Sigmoid colon (tissue), 7 donors: ENCODE results near the gene SLC25A13. TPM values are rescaled to one million over a fixed set of nuclear protein-coding genes. Genes with fewer than 3 reads are reported as not detected.

Experiments used
- DNase-seq: peaks from one replicate; pipeline ENCODE4 v3.0.0-alpha.2; 2019
- H3K27ac ChIP-seq, 4 donors: fragments of 200-600 bp; sonication (generic); one replicate each; pipeline ENCODE4 v1.5.1; 2016 to 2019; ENCODE audit warnings: mild to moderate bottlenecking in 1 of 4
- H3K27me3 ChIP-seq, 3 donors: fragments of 200-600 bp; sonication (generic); one replicate each; pipeline ENCODE4 v1.5.1; 2019; ENCODE audit warnings: mild to moderate bottlenecking in 1 of 3
- H3K36me3 ChIP-seq, 4 donors: fragments of 200-600 bp; sonication (generic); one replicate each; pipeline ENCODE4 v1.5.1; 2016 to 2019
- H3K4me1 ChIP-seq, 4 donors: fragments of 200-600 bp; sonication (generic); one replicate each; pipeline ENCODE4 v1.5.1; 2017 to 2019
- H3K4me3 ChIP-seq, 4 donors: fragments of 200-600 bp; sonication (generic); one replicate each; pipeline ENCODE4 v1.5.1; 2017 to 2019; ENCODE audit warnings: mild to moderate bottlenecking in 2 of 4, moderate library complexity in 1 of 4
- H3K9me3 ChIP-seq, 4 donors: fragments of 200-600 bp in 3 of 4; sonication (generic) in 3 of 4; one replicate each; pipeline versions ENCODE4 v1.5.1 to v1.6.1; 2013 to 2019
- EP300 ChIP-seq, 4 donors: sonication (generic); formaldehyde crosslinking; IDR thresholded peaks; one replicate each; pipeline ENCODE4 v1.6.1; 2017; ENCODE audit warnings: antibody characterized with exemption in 4 of 4
- POLR2A ChIP-seq, 2 donors: fragments of 450-650 bp; IDR thresholded peaks; one replicate each; pipeline ENCODE4 v1.6.1; 2016; ENCODE audit warnings: antibody characterized with exemption in 2 of 2, mild to moderate bottlenecking in 2 of 2, moderate library complexity in 2 of 2
- POLR2AphosphoS5 ChIP-seq, 4 donors: sonication (generic); formaldehyde crosslinking; IDR thresholded peaks; one replicate each; pipeline ENCODE4 v1.6.1; 2017; ENCODE audit warnings: antibody characterized with exemption in 4 of 4
- WGBS, 2 donors: extraction: QIAGEN DNeasy Blood & Tissue Kit; methylation state at CpG; one replicate each; pipeline ENCODE4 v1.1.7; 2013; 5-methylcytosine and 5-hydroxymethylcytosine counted together
- intact Hi-C: fragments of 100-400 bp; cut with DNase I; formaldehyde crosslinking; loops from one replicate; pipeline ENCODE4 v1.15.1; 2023
- polyA plus RNA-seq, 3 donors: library from polyadenylated mRNA; stranded (reverse); fragments of 200-250 nt; gene quantifications; one replicate each; pipeline ENCODE4 v1.2.3, GENCODE V29; 2013
- total RNA-seq, 4 donors: library from RNA; depleted of rRNA; stranded (reverse); fragments of >200 nt; gene quantifications; one replicate each; pipeline ENCODE4 v1.1.0, GENCODE V29; 2016
- TF ChIP-seq, protein P1 (sequence below), 4 experiments: fragments of 450-650 bp in 3 of 4; fragments of 200-600 bp in 1 of 4; IDR thresholded peaks; one replicate each; pipeline ENCODE4 v1.5.1; 2016 to 2019; ENCODE audit warnings: antibody characterized with exemption in 4 of 4, mild to moderate bottlenecking in 3 of 4, moderate library complexity in 2 of 4
- donor health status: healthy with polysubstance abuse.
- donor health status: Bipolar disorder and iron deficiency.
- donor health status: healthy.

Gene SLC25A13
- total and polyA plus RNA-seq, 7 donors, result 10.7 to 33.0 (median 20.8) TPM

DNA sequence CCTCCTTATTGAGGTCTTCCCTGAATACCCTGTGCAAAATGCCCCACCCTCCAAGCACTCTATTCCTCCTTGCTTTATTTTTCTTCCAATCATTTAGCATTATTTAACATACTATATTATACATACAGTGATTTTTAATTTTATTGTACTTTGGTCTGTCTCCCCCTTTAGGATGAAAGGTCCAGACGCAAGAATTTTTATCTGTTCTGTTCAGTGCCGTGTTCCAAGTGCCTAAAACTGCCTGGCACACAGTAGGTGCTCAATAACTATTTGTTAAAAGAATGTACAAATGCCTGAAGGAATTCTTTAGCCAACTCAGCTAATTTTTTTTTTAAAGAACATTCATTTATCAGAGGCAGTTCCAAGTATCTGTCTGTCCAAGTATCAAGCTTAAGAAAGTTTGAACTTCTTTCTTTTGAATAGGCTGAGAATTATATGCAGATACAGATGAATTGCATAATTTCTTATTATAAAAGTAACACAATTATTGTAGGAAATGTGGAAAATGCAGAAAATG lies 34.1 kb upstream of the SLC25A13 start:
- TF ChIP-seq, protein P1, sequence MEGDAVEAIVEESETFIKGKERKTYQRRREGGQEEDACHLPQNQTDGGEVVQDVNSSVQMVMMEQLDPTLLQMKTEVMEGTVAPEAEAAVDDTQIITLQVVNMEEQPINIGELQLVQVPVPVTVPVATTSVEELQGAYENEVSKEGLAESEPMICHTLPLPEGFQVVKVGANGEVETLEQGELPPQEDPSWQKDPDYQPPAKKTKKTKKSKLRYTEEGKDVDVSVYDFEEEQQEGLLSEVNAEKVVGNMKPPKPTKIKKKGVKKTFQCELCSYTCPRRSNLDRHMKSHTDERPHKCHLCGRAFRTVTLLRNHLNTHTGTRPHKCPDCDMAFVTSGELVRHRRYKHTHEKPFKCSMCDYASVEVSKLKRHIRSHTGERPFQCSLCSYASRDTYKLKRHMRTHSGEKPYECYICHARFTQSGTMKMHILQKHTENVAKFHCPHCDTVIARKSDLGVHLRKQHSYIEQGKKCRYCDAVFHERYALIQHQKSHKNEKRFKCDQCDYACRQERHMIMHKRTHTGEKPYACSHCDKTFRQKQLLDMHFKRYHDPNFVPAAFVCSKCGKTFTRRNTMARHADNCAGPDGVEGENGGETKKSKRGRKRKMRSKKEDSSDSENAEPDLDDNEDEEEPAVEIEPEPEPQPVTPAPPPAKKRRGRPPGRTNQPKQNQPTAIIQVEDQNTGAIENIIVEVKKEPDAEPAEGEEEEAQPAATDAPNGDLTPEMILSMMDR (IDR thresholded peaks at IDR 0.05), result no peak
- TF ChIP-seq EP300 (IDR thresholded peaks at IDR 0.05), result no peak
- no peak for TF ChIP-seq POLR2AphosphoS5 (IDR thresholded peaks at IDR 0.05)
- no peak for TF ChIP-seq POLR2A (IDR thresholded peaks at IDR 0.05)
- 35 to 65% methylated on average over 2 of the region's 2 CpGs for WGBS, 2 donors
- H3K4me3 ChIP-seq, result no peak overlapping the region
- H3K36me3 ChIP-seq, result no peaks in the 10 kb centered on the region
- no peaks in the 10 kb centered on the region for H3K27me3 ChIP-seq
- intact Hi-C loops, result no loop called here
- no peak for DNase-seq
- H3K4me1 ChIP-seq, result no peaks in the 10 kb centered on the region
- no peaks in the 10 kb centered on the region for H3K9me3 ChIP-seq
- H3K27ac ChIP-seq, result no peak overlapping the region

DNA sequence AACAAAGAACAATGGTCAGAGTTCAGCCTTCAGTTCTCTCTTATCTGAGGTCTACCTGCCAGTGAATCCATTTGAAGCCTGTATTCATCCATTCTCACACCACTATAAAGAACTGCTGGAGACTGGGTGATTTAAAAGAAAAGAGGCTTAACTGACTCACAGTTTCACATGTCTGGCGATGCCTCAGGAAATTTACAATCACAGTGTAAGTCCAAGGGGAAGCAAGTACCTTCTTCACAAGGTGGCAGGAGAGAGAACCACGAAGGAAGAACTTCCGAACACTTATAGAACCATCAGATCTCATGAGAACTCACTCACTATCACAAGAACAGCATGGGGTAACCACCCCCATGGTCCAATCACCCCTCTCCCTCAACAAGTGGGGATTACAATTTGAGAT lies 33.0 kb upstream of the SLC25A13 start:
- no peaks in the 10 kb centered on the region for H3K36me3 ChIP-seq
- no peak overlapping the region for H3K4me3 ChIP-seq
- DNase-seq, result no peak
- 51 to 78% methylated on average over 3 of the region's 3 CpGs for WGBS, 2 donors
- no peaks in the 10 kb centered on the region for H3K4me1 ChIP-seq
- TF ChIP-seq EP300 (IDR thresholded peaks at IDR 0.05), result no peak
- TF ChIP-seq, protein P1 (IDR thresholded peaks at IDR 0.05), result no peak
- no peak for TF ChIP-seq POLR2AphosphoS5 (IDR thresholded peaks at IDR 0.05)
- TF ChIP-seq POLR2A (IDR thresholded peaks at IDR 0.05), result no peak
- H3K9me3 ChIP-seq, result no peaks in the 10 kb centered on the region
- no peak overlapping the region for H3K27ac ChIP-seq
- intact Hi-C loops, result no loop called here
- H3K27me3 ChIP-seq, result no peaks in the 10 kb centered on the region

DNA sequence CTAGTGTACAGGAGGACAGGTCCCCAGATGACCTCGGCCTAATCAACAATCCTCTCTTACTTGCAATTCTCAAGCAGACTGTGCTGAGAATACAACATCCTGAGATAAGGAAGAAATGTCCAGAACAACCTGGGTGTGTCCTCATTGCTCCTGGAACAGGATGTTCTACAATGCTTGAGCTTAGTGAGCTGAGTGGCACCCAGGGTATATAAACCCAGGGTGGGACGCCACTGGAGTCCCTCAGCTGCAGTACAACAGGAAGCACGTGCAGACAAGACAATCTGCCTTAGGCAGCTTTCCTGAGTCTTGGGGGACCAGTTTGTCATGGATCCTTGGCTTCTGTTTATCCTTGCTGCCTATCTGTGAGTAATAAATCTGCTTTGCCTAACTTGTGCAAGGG lies 27.7 kb upstream of the SLC25A13 start:
- peaks cover 0 to 9% (median 2%) of the 10 kb centered on the region in 4 donors for H3K4me1 ChIP-seq
- no peaks in the 10 kb centered on the region for H3K9me3 ChIP-seq
- intact Hi-C loops, result no loop called here
- no peak overlapping the region for H3K4me3 ChIP-seq
- no peaks in the 10 kb centered on the region for H3K36me3 ChIP-seq
- DNase-seq, result no peak
- no peaks in the 10 kb centered on the region for H3K27me3 ChIP-seq
- 17 to 56% methylated on average over 3 of the region's 3 CpGs for WGBS, 2 donors
- TF ChIP-seq POLR2AphosphoS5 (IDR thresholded peaks at IDR 0.05) (no peak), EP300 (IDR thresholded peaks at IDR 0.05) (no peak), POLR2A (IDR thresholded peaks at IDR 0.05) (no peak)
- TF ChIP-seq, protein P1 (IDR thresholded peaks at IDR 0.05), result no peak
- H3K27ac ChIP-seq, result no peak overlapping the region

DNA sequence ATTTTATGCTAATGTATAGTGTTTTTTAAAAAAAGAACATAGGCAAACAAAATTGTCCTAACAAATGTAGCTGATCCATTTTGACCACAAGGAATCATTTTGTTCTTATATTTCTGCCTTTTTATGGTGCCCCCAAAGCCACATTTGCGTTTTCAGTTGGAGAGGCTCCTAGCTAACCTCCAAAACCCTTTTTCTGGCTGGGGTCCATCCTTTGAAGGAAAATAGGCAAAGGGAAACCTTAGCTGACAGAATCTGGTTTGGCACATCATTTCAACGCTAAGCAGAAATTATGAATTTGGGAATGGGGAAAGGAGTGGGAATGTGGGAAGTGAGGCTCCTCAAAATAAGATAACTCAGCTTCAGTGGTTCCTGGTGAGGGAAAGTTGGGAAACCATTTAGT lies 25.6 kb upstream of the SLC25A13 start:
- Histone ChIP-seq H3K27me3 (no peaks in the 10 kb centered on the region), H3K9me3 (no peaks in the 10 kb centered on the region), H3K27ac (no peak overlapping the region), H3K4me3 (no peak overlapping the region), H3K4me1 (peaks cover 0 to 9% (median 2%) of the 10 kb centered on the region in 4 donors), H3K36me3 (no peaks in the 10 kb centered on the region)
- DNase-seq, result no peak
- TF ChIP-seq, protein P1 (IDR thresholded peaks at IDR 0.05), result no peak
- no peak for TF ChIP-seq POLR2A (IDR thresholded peaks at IDR 0.05)
- TF ChIP-seq POLR2AphosphoS5 (IDR thresholded peaks at IDR 0.05), result no peak
- TF ChIP-seq EP300 (IDR thresholded peaks at IDR 0.05), result no peak
- intact Hi-C loops, result no loop called here
- WGBS, 2 donors, result 96% methylated on average over 2 of the region's 2 CpGs
